Sigmoid colon (tissue), 7 donors: ENCODE data around the gene TF. TPM values are rescaled to one million over a fixed set of nuclear protein-coding genes. Genes with fewer than 3 reads are reported as not detected.

Experiments
- DNase-seq: peaks from one replicate; pipeline ENCODE4 v3.0.0-alpha.2; 2019
- H3K27ac ChIP-seq, 4 donors: fragments of 200-600 bp; sonication (generic); one replicate each; pipeline ENCODE4 v1.5.1; 2016 to 2019; ENCODE audit warnings: mild to moderate bottlenecking in 1 of 4
- H3K27me3 ChIP-seq, 3 donors: fragments of 200-600 bp; sonication (generic); one replicate each; pipeline ENCODE4 v1.5.1; 2019; ENCODE audit warnings: mild to moderate bottlenecking in 1 of 3
- H3K36me3 ChIP-seq, 4 donors: fragments of 200-600 bp; sonication (generic); one replicate each; pipeline ENCODE4 v1.5.1; 2016 to 2019
- H3K4me1 ChIP-seq, 4 donors: fragments of 200-600 bp; sonication (generic); one replicate each; pipeline ENCODE4 v1.5.1; 2017 to 2019
- H3K4me3 ChIP-seq, 4 donors: fragments of 200-600 bp; sonication (generic); one replicate each; pipeline ENCODE4 v1.5.1; 2017 to 2019; ENCODE audit warnings: mild to moderate bottlenecking in 2 of 4, moderate library complexity in 1 of 4
- H3K9me3 ChIP-seq, 4 donors: fragments of 200-600 bp in 3 of 4; sonication (generic) in 3 of 4; one replicate each; pipeline versions ENCODE4 v1.5.1 to v1.6.1; 2013 to 2019
- EP300 ChIP-seq, 4 donors: sonication (generic); formaldehyde crosslinking; IDR thresholded peaks; one replicate each; pipeline ENCODE4 v1.6.1; 2017; ENCODE audit warnings: antibody characterized with exemption in 4 of 4
- POLR2A ChIP-seq, 2 donors: fragments of 450-650 bp; IDR thresholded peaks; one replicate each; pipeline ENCODE4 v1.6.1; 2016; ENCODE audit warnings: antibody characterized with exemption in 2 of 2, mild to moderate bottlenecking in 2 of 2, moderate library complexity in 2 of 2
- POLR2AphosphoS5 ChIP-seq, 4 donors: sonication (generic); formaldehyde crosslinking; IDR thresholded peaks; one replicate each; pipeline ENCODE4 v1.6.1; 2017; ENCODE audit warnings: antibody characterized with exemption in 4 of 4
- WGBS, 2 donors: extraction: QIAGEN DNeasy Blood & Tissue Kit; methylation state at CpG; one replicate each; pipeline ENCODE4 v1.1.7; 2013; 5-methylcytosine and 5-hydroxymethylcytosine counted together
- intact Hi-C: fragments of 100-400 bp; cut with DNase I; formaldehyde crosslinking; loops from one replicate; pipeline ENCODE4 v1.15.1; 2023
- polyA plus RNA-seq, 3 donors: library from polyadenylated mRNA; stranded (reverse); fragments of 200-250 nt; gene quantifications; one replicate each; pipeline ENCODE4 v1.2.3, GENCODE V29; 2013
- total RNA-seq, 4 donors: library from RNA; depleted of rRNA; stranded (reverse); fragments of >200 nt; gene quantifications; one replicate each; pipeline ENCODE4 v1.1.0, GENCODE V29; 2016
- TF ChIP-seq, protein P1 (sequence below), 4 experiments: fragments of 450-650 bp in 3 of 4; fragments of 200-600 bp in 1 of 4; IDR thresholded peaks; one replicate each; pipeline ENCODE4 v1.5.1; 2016 to 2019; ENCODE audit warnings: antibody characterized with exemption in 4 of 4, mild to moderate bottlenecking in 3 of 4, moderate library complexity in 2 of 4
- donor health status: healthy with polysubstance abuse.
- donor health status: Bipolar disorder and iron deficiency.
- donor health status: healthy.

TF gene
- total and polyA plus RNA-seq, 7 donors, result under 0.01 to 14.8 (median 1.8) TPM

- DNase-seq, result no peak
- Histone ChIP-seq H3K27ac (no peak overlapping the region), H3K4me3 (no peak overlapping the region), H3K4me1 (no peaks in the 10 kb centered on the region), H3K36me3 (peaks cover 0 to 16% (median 0%) of the 10 kb centered on the region in 4 donors), H3K27me3 (no peaks in the 10 kb centered on the region), H3K9me3 (no peaks in the 10 kb centered on the region)
- no peak for TF ChIP-seq POLR2AphosphoS5 (IDR thresholded peaks at IDR 0.05)
- TF ChIP-seq EP300 (IDR thresholded peaks at IDR 0.05), result no peak
- TF ChIP-seq POLR2A (IDR thresholded peaks at IDR 0.05), result no peak
- TF ChIP-seq, protein P1, sequence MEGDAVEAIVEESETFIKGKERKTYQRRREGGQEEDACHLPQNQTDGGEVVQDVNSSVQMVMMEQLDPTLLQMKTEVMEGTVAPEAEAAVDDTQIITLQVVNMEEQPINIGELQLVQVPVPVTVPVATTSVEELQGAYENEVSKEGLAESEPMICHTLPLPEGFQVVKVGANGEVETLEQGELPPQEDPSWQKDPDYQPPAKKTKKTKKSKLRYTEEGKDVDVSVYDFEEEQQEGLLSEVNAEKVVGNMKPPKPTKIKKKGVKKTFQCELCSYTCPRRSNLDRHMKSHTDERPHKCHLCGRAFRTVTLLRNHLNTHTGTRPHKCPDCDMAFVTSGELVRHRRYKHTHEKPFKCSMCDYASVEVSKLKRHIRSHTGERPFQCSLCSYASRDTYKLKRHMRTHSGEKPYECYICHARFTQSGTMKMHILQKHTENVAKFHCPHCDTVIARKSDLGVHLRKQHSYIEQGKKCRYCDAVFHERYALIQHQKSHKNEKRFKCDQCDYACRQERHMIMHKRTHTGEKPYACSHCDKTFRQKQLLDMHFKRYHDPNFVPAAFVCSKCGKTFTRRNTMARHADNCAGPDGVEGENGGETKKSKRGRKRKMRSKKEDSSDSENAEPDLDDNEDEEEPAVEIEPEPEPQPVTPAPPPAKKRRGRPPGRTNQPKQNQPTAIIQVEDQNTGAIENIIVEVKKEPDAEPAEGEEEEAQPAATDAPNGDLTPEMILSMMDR (IDR thresholded peaks at IDR 0.05), result no peak
- intact Hi-C loops, result no loop called here
- 84 to 89% methylated on average over 5 of the region's 5 CpGs for WGBS, 2 donors
Observed at GRCh38 chr3:133833267-133833666, 87.1 kb downstream of the TF start.

DNA sequence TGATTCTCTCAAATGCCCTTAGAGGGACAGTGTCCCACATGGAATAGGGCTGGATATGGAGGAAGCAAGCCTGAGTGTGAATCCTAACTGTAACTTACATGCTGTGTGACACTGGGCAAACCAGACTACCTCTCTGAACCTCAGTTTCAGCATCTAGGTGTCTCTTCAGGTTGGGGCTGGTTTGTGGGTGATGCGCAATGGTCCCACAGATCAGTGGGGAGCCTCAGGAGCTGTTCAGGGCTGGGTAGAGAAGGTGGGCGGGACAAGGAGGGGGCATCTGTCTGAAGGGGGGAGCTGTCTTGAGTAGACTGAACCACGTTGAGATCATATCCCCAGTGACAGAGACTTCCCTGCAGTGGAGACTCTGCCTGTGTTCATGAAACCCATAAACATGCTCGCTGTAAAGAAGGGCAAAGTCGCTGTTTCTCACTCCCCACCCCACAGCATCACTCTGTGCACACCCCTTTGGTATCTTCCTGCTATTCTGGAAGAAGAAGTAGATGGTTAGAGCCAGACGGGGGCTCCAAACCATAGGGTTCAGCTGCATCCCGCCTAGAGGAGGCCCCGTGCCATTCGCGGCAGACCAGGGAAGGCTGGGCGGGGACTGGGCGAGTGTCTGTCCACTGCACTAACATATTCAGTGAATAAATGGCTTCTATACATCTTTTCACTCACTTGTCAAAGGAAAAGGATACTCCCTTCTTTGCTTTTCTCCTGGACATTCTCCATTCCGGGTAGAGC is 87.9 kb downstream of the TF start:
- no peak for TF ChIP-seq POLR2AphosphoS5 (IDR thresholded peaks at IDR 0.05)
- TF ChIP-seq, protein P1 (IDR thresholded peaks at IDR 0.05), result no peak
- no peak for TF ChIP-seq POLR2A (IDR thresholded peaks at IDR 0.05)
- TF ChIP-seq EP300 (IDR thresholded peaks at IDR 0.05), result no peak
- Histone ChIP-seq H3K4me1 (no peaks in the 10 kb centered on the region), H3K9me3 (no peaks in the 10 kb centered on the region), H3K36me3 (peaks cover 0 to 22% (median 1%) of the 10 kb centered on the region in 4 donors), H3K27me3 (no peaks in the 10 kb centered on the region), H3K4me3 (no peak overlapping the region), H3K27ac (no peak overlapping the region)
- 79 to 82% methylated on average over 13 of the region's 13 CpGs for WGBS, 2 donors
- intact Hi-C loops, result no loop called here
- DNase-seq, result no peak

- H3K9me3 ChIP-seq, result no peaks in the 10 kb centered on the region
- H3K4me3 ChIP-seq, result no peak overlapping the region
- no peak overlapping the region for H3K27ac ChIP-seq
- no peaks in the 10 kb centered on the region for H3K27me3 ChIP-seq
- H3K4me1 ChIP-seq, result no peaks in the 10 kb centered on the region
- WGBS, 2 donors, result 92 to 93% methylated on average over 14 of the region's 14 CpGs
- TF ChIP-seq EP300 (IDR thresholded peaks at IDR 0.05) (no peak), POLR2AphosphoS5 (IDR thresholded peaks at IDR 0.05) (no peak)
- no peak for DNase-seq
- intact Hi-C loops, result no loop called here
- H3K36me3 ChIP-seq, result peaks cover 0 to 25% (median 3%) of the 10 kb centered on the region in 4 donors
Observed at GRCh38 chr3:133834621-133835417, 88.6 kb downstream of the TF start.

GRCh38 chr3:133835418-133835743 is 89.2 kb downstream of the TF start:
- H3K4me1 ChIP-seq, result no peaks in the 10 kb centered on the region
- TF ChIP-seq, protein P1 (IDR thresholded peaks at IDR 0.05), result no peak
- TF ChIP-seq EP300 (IDR thresholded peaks at IDR 0.05) (no peak), POLR2A (IDR thresholded peaks at IDR 0.05) (no peak), POLR2AphosphoS5 (IDR thresholded peaks at IDR 0.05) (no peak)
- 91 to 92% methylated on average over 3 of the region's 3 CpGs for WGBS, 2 donors
- peaks cover 0 to 25% (median 3%) of the 10 kb centered on the region in 4 donors for H3K36me3 ChIP-seq
- no peak for DNase-seq
- no peak overlapping the region for H3K27ac ChIP-seq
- no peaks in the 10 kb centered on the region for H3K27me3 ChIP-seq
- H3K4me3 ChIP-seq, result no peak overlapping the region
- intact Hi-C loops, result no loop called here
- no peaks in the 10 kb centered on the region for H3K9me3 ChIP-seq

GRCh38 chr3:133835961-133836360 is 89.8 kb downstream of the TF start:
- TF ChIP-seq, protein P1 (IDR thresholded peaks at IDR 0.05), result no peak
- TF ChIP-seq POLR2A (IDR thresholded peaks at IDR 0.05), result no peak
- TF ChIP-seq EP300 (IDR thresholded peaks at IDR 0.05), result no peak
- TF ChIP-seq POLR2AphosphoS5 (IDR thresholded peaks at IDR 0.05), result no peak
- H3K4me1 ChIP-seq, result no peaks in the 10 kb centered on the region
- H3K27me3 ChIP-seq, result no peaks in the 10 kb centered on the region
- intact Hi-C loops, result no loop called here
- H3K4me3 ChIP-seq, result no peak overlapping the region
- no peak overlapping the region for H3K27ac ChIP-seq
- peaks cover 0 to 25% (median 3%) of the 10 kb centered on the region in 4 donors for H3K36me3 ChIP-seq
- WGBS, 2 donors, result 77 to 93% methylated on average over 4 of the region's 4 CpGs
- no peak for DNase-seq
- H3K9me3 ChIP-seq, result no peaks in the 10 kb centered on the region
